Measurements from ENCODE around the gene ACTG1.

DNA sequence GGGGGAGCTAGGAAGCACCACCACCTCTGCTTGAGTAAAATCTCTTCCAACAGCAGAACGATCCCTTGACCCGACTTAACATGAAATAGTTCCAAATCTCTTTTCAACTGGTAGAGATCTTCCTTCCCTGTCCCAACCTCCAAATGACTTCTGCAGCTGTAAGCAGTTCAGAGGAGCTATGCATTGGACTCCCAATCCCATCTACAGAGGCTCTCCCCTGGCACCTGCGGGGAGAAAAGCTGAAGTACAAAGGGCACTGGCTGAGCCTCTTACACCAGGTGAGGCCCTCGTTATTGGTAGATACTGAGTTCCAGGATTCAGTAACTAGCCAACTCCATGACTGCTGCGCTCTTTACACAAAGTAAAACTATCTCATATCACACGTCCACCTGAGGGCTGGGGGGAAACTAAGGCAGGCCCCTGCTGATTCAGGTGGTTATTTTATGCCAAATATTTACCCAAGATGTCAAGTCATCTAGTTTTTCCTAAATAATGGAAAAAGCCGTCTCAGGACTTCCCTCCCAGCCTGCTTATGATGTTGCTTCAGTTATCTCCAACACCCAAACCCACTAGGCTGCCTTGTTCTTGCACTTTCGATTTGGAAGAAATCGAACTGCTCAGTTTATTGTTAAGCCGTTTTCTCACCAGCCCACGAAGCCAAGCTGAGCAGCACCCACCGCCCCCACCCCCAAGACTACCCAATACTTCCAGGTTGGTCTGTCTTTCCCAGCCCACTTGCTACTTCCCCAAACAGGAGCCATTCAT lies 3.2 kb downstream of the ACTG1 start:
- TF ChIP-seq POLR2AphosphoS5 (IDR thresholded peaks at IDR 0.05; ENCODE audit: low read depth, low read length), result peak; percentile 78
- peak; percentile 81 for TF ChIP-seq POLR2A (IDR thresholded peaks at IDR 0.05; ENCODE audit: low read depth, low read length)
- TF ChIP-seq TAF1 (IDR thresholded peaks at IDR 0.05; ENCODE audit: low read depth, low read length), result 0 out of 2 replicates have a peak, but pooled peaks have one; percentile 4
- no peak for TF ChIP-seq SPI1 (IDR thresholded peaks at IDR 0.05; ENCODE audit: low read depth, low read length)
